Measurements from ENCODE around the gene NT5C. TPM values are rescaled to one million over a fixed set of nuclear protein-coding genes. Genes with fewer than 3 reads are reported as not detected.
A peak's percentile ranks its signal among the peaks of the same experiment; 100 is the strongest.
"Not testable (repeated sequence)": the region's sequence is repeated elsewhere in the genome, so short reads cannot be mapped to it uniquely, and the experiment has no call there.

NT5C gene
- total RNA-seq (2014; rRNA removed; shearing (Covaris generic)), result 130 and 136 TPM in 2 replicates

- H3K27me3 ChIP-seq (replicated peaks), result no peaks in the 10 kb centered on the region
- peaks cover 22% of the 10 kb centered on the region for H3K4me1 ChIP-seq (replicated peaks)
- peak; percentile 91 to 96 for DNase-seq (ENCODE audit: low read depth in 1 of 2, low spot score in 2 of 2)
- peak within 1 kb of the TSS; percentile 80 for H3K4me3 ChIP-seq
- peak within 1 kb of the TSS; percentile 71 for H3K27ac ChIP-seq
- H3K9me3 ChIP-seq (replicated peaks), result no peaks in the 10 kb centered on the region
- peaks cover 66% of the 10 kb centered on the region for H3K36me3 ChIP-seq
Measured at GRCh38 chr17:75131278-75132017, at the start of gene NT5C. Gene NT5C (minus strand): TSS chr17:75131742. CDS start chr17:75131707, 35 bp downstream.

GRCh38 chr17:75181110-75181509 lies 49.6 kb upstream of the NT5C start:
- Histone ChIP-seq H3K27me3 (replicated peaks) (no peaks in the 10 kb centered on the region), H3K4me1 (replicated peaks) (peaks cover 13% of the 10 kb centered on the region), H3K4me3 (peak overlapping the region; percentile 95), H3K9me3 (replicated peaks) (no peaks in the 10 kb centered on the region), H3K27ac (no peak overlapping the region), H3K36me3 (peaks cover 62% of the 10 kb centered on the region)
- no peak for DNase-seq (ENCODE audit: low read depth in 1 of 2, low spot score in 2 of 2)

- Histone ChIP-seq H3K4me3 (no peak overlapping the region), H3K9me3 (replicated peaks) (no peaks in the 10 kb centered on the region), H3K27me3 (replicated peaks) (no peaks in the 10 kb centered on the region), H3K36me3 (peaks cover 89% of the 10 kb centered on the region), H3K27ac (no peak overlapping the region), H3K4me1 (replicated peaks) (peaks cover 11% of the 10 kb centered on the region)
- no peak for DNase-seq (ENCODE audit: low read depth in 1 of 2, low spot score in 2 of 2)
Measured at GRCh38 chr17:75178453-75178852, 46.9 kb upstream of the NT5C start.

GRCh38 chr17:75176625-75177024 lies 45.1 kb upstream of the NT5C start:
- peaks cover 96% of the 10 kb centered on the region for H3K36me3 ChIP-seq
- no peak overlapping the region for H3K4me3 ChIP-seq
- peaks cover 7% of the 10 kb centered on the region; the same call in 1 of the 2 replicates for H3K4me1 ChIP-seq (replicated peaks)
- H3K27me3 ChIP-seq (replicated peaks), result no peaks in the 10 kb centered on the region
- DNase-seq (ENCODE audit: low read depth in 1 of 2, low spot score in 2 of 2), result no peak
- no peak overlapping the region for H3K27ac ChIP-seq
- H3K9me3 ChIP-seq (replicated peaks), result no peaks in the 10 kb centered on the region

GRCh38 chr17:75174996-75175395 lies 43.5 kb upstream of the NT5C start:
- H3K36me3 ChIP-seq, result peaks cover 98% of the 10 kb centered on the region
- no peaks in the 10 kb centered on the region for H3K9me3 ChIP-seq (replicated peaks)
- DNase-seq (ENCODE audit: low read depth in 1 of 2, low spot score in 2 of 2), result no peak
- H3K4me1 ChIP-seq (replicated peaks), result no peaks in the 10 kb centered on the region
- no peak overlapping the region for H3K27ac ChIP-seq
- H3K27me3 ChIP-seq (replicated peaks), result no peaks in the 10 kb centered on the region
- no peak overlapping the region for H3K4me3 ChIP-seq

GRCh38 chr17:75173526-75173925 lies 42.0 kb upstream of the NT5C start:
- no peak overlapping the region for H3K27ac ChIP-seq
- DNase-seq (ENCODE audit: low read depth in 1 of 2, low spot score in 2 of 2), result no peak
- no peaks in the 10 kb centered on the region for H3K9me3 ChIP-seq (replicated peaks)
- no peaks in the 10 kb centered on the region for H3K27me3 ChIP-seq (replicated peaks)
- peaks cover 98% of the 10 kb centered on the region for H3K36me3 ChIP-seq
- no peak overlapping the region for H3K4me3 ChIP-seq
- H3K4me1 ChIP-seq (replicated peaks), result no peaks in the 10 kb centered on the region

GRCh38 chr17:75168998-75169397 lies 37.5 kb upstream of the NT5C start:
- Histone ChIP-seq H3K27me3 (replicated peaks) (no peaks in the 10 kb centered on the region), H3K27ac (no peak overlapping the region), H3K9me3 (replicated peaks) (no peaks in the 10 kb centered on the region), H3K4me1 (replicated peaks) (no peaks in the 10 kb centered on the region), H3K36me3 (peaks cover 94% of the 10 kb centered on the region), H3K4me3 (no peak overlapping the region)
- DNase-seq (ENCODE audit: low read depth in 1 of 2, low spot score in 2 of 2), result no peak

GRCh38 chr17:75164606-75165005 lies 33.1 kb upstream of the NT5C start:
- not testable (repeated sequence) for H3K9me3 ChIP-seq (replicated peaks); H3K27me3 ChIP-seq (replicated peaks); H3K4me1 ChIP-seq (replicated peaks); DNase-seq (ENCODE audit: low read depth in 1 of 2, low spot score in 2 of 2); H3K27ac ChIP-seq; H3K4me3 ChIP-seq
- peaks cover 67% of the 10 kb centered on the region for H3K36me3 ChIP-seq

GRCh38 chr17:75163074-75163473 lies 31.5 kb upstream of the NT5C start:
- H3K36me3 ChIP-seq, result peaks cover 52% of the 10 kb centered on the region
- no peak for DNase-seq (ENCODE audit: low read depth in 1 of 2, low spot score in 2 of 2)
- no peaks in the 10 kb centered on the region for H3K27me3 ChIP-seq (replicated peaks)
- peaks cover 17% of the 10 kb centered on the region for H3K4me1 ChIP-seq (replicated peaks)
- no peak overlapping the region for H3K27ac ChIP-seq
- no peaks in the 10 kb centered on the region for H3K9me3 ChIP-seq (replicated peaks)
- H3K4me3 ChIP-seq, result no peak overlapping the region

- Histone ChIP-seq H3K36me3 (peaks cover 29% of the 10 kb centered on the region), H3K4me1 (replicated peaks) (peaks cover 18% of the 10 kb centered on the region), H3K9me3 (replicated peaks) (no peaks in the 10 kb centered on the region), H3K27ac (no peak overlapping the region), H3K27me3 (replicated peaks) (no peaks in the 10 kb centered on the region), H3K4me3 (no peak overlapping the region)
- DNase-seq (ENCODE audit: low read depth in 1 of 2, low spot score in 2 of 2), result no peak
Measured at GRCh38 chr17:75160211-75160610, 28.7 kb upstream of the NT5C start.

- peaks cover 24% of the 10 kb centered on the region for H3K4me1 ChIP-seq (replicated peaks)
- H3K27ac ChIP-seq, result peak overlapping the region; percentile 29
- no peaks in the 10 kb centered on the region for H3K27me3 ChIP-seq (replicated peaks)
- no peak overlapping the region for H3K4me3 ChIP-seq
- peak in 1 of 2 experiments; percentile 37 for DNase-seq (ENCODE audit: low read depth in 1 of 2, low spot score in 2 of 2)
- no peaks in the 10 kb centered on the region for H3K9me3 ChIP-seq (replicated peaks)
- H3K36me3 ChIP-seq, result peaks cover 22% of the 10 kb centered on the region
Measured at GRCh38 chr17:75159196-75160031, 27.9 kb upstream of the NT5C start.

GRCh38 chr17:75158480-75158879 lies 26.9 kb upstream of the NT5C start:
- H3K9me3 ChIP-seq (replicated peaks); H3K4me3 ChIP-seq; DNase-seq (ENCODE audit: low read depth in 1 of 2, low spot score in 2 of 2); H3K27ac ChIP-seq; H3K27me3 ChIP-seq (replicated peaks): not testable (repeated sequence)
- Histone ChIP-seq H3K36me3 (peaks cover 22% of the 10 kb centered on the region), H3K4me1 (replicated peaks) (peaks cover 24% of the 10 kb centered on the region)

- Histone ChIP-seq H3K27ac (no peak overlapping the region), H3K27me3 (replicated peaks) (no peaks in the 10 kb centered on the region), H3K4me3 (no peak overlapping the region), H3K9me3 (replicated peaks) (no peaks in the 10 kb centered on the region), H3K36me3 (peaks cover 19% of the 10 kb centered on the region), H3K4me1 (replicated peaks) (peaks cover 34% of the 10 kb centered on the region)
- DNase-seq (ENCODE audit: low read depth in 1 of 2, low spot score in 2 of 2), result no peak
Measured at GRCh38 chr17:75155191-75155601, 23.7 kb upstream of the NT5C start.

Data from SJSA1 (cell line).